Activated naive CD8-positive, alpha-beta T cell treated with anti-CD3 and anti-CD28 coated beads, Interleukin-2, amount 50 U/mL, for 16 hours (primary cell): ENCODE measurements around the gene CNTFR.

Source experiments
- DNase-seq: peaks from one replicate; pipeline ENCODE4 v3.0.0-alpha.2; 2020; ENCODE audit warnings: low read depth, low spot score

The CNTFR gene

GRCh38 chr9:34507556-34507955, 82.0 kb downstream of the CNTFR start:
- no peak for DNase-seq

GRCh38 chr9:34506623-34507022, 82.9 kb downstream of the CNTFR start:
- DNase-seq = no peak

- DNase-seq = no peak
Measured at GRCh38 chr9:34505370-34506120, 84.0 kb downstream of the CNTFR start.

DNA sequence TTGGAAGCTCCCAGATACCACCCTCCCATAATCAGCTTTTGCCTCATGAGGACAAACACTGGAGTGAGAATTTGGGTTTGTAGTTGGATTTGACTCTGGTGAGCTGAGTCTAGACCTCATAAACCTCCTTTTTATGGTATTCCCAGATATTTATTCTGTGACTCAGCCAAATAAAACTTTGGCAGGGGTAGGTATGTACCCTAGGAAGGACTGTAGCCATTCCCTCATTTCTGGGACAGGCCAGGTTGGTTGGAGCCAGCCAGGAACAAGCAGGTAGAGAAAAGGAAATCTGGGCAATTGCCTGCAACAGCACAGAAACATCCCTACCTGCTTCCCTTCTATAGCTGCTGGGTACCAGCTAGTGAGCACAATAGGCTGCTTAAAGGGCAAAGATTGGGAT, 86.1 kb downstream of the CNTFR start:
- no peak for DNase-seq

- no peak for DNase-seq
Measured at GRCh38 chr9:34502891-34503290, 86.6 kb downstream of the CNTFR start.

GRCh38 chr9:34502471-34502870, 87.1 kb downstream of the CNTFR start:
- no peak for DNase-seq

DNA sequence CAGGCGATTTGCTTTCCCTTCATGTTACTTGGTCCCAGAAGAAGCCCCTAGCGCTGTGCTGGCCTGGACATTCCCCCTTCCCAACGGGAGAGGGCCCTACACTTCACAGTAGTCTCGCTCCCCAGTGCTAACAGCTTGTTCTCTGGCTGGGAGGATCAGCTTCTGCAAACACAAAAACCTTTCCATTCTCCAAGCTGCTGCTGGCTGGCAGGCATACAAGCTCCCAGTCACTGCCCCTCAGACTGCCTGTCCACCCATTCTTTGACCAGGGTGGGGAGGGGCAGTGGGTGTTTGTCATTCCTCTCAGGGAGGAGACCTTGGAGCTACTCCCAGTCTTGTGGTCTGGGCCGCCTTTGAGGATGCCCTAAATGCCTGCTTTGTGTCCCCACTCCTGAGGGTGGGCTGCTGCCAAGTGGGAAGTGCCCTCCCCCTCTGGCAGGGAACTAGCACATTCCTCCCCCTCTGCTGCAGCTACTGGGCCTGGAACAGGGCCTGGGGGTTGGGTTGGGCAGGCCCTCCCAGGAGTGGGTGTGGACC, 87.6 kb downstream of the CNTFR start:
- no peak for DNase-seq
